Stimulated activated CD8-positive, alpha-beta memory T cell treated with anti-CD3 and anti-CD28 coated beads, Interleukin-7, amount 100 ng/mL, for 48 hours (primary cell): ENCODE results near the gene TRMT10B.
"Not testable (repeated sequence)": the region's sequence is repeated elsewhere in the genome, so short reads cannot be mapped to it uniquely, and the experiment has no call there.

ENCODE experiments used
- DNase-seq, 2 donors: peaks; one replicate each; pipeline ENCODE4 v3.0.0-alpha.2; 2020; ENCODE audit warnings: low read depth in 1 of 2; ENCODE audit errors: extremely low read depth in 1 of 2

The TRMT10B gene

GRCh38 chr9:37749129-37749528 lies 4.5 kb upstream of the TRMT10B start:
- DNase-seq = no peak

GRCh38 chr9:37751186-37751585 lies 2.4 kb upstream of the TRMT10B start:
- DNase-seq = no peak

- not testable (repeated sequence) for DNase-seq
Measured at GRCh38 chr9:37751704-37752103, 1.9 kb upstream of the TRMT10B start.

GRCh38 chr9:37752112-37752511 lies 1.5 kb upstream of the TRMT10B start:
- not testable (repeated sequence) for DNase-seq

GRCh38 chr9:37752642-37753488 lies 740 bp upstream of the TRMT10B start:
- no peak for DNase-seq

- DNase-seq = no peak
Measured at GRCh38 chr9:37758747-37759146, 5.1 kb downstream of the TRMT10B start.

- DNase-seq = no peak
Measured at GRCh38 chr9:37760416-37761161, 7.0 kb downstream of the TRMT10B start.

- DNase-seq = no peak
Measured at GRCh38 chr9:37761511-37761910, 7.9 kb downstream of the TRMT10B start.

- not testable (repeated sequence) for DNase-seq
Measured at GRCh38 chr9:37765263-37765662, 11.7 kb downstream of the TRMT10B start.

GRCh38 chr9:37769306-37769705 lies 15.7 kb downstream of the TRMT10B start:
- DNase-seq = no peak

- no peak for DNase-seq
Measured at GRCh38 chr9:37769995-37770394, 16.4 kb downstream of the TRMT10B start.

- DNase-seq = no peak
Measured at GRCh38 chr9:37775216-37775919, 21.8 kb downstream of the TRMT10B start.

- DNase-seq = no peak
Measured at GRCh38 chr9:37776328-37776727, 22.7 kb downstream of the TRMT10B start.

GRCh38 chr9:37778534-37778933 lies 24.9 kb downstream of the TRMT10B start:
- no peak for DNase-seq

- DNase-seq = no peak
Measured at GRCh38 chr9:37784291-37784615, 30.6 kb downstream of the TRMT10B start.

- DNase-seq = peak; percentile 75 to 85
Measured at GRCh38 chr9:37784616-37785483, 31.2 kb downstream of the TRMT10B start, which contains the start of gene EXOSC3. Gene EXOSC3 (minus strand): TSS chr9:37785064. CDS start chr9:37785044, 20 bp downstream.

- no peak for DNase-seq
Measured at GRCh38 chr9:37787059-37787458, 33.5 kb downstream of the TRMT10B start.

GRCh38 chr9:37788332-37788731 lies 34.7 kb downstream of the TRMT10B start:
- no peak for DNase-seq

- no peak for DNase-seq
Measured at GRCh38 chr9:37790096-37790495, 36.5 kb downstream of the TRMT10B start.

- no peak for DNase-seq
Measured at GRCh38 chr9:37792122-37792521, 38.5 kb downstream of the TRMT10B start.

GRCh38 chr9:37796232-37796631 lies 42.6 kb downstream of the TRMT10B start:
- DNase-seq = no peak
